ENCODE measurements around the gene HS3ST3A1.

Gene HS3ST3A1

DNA sequence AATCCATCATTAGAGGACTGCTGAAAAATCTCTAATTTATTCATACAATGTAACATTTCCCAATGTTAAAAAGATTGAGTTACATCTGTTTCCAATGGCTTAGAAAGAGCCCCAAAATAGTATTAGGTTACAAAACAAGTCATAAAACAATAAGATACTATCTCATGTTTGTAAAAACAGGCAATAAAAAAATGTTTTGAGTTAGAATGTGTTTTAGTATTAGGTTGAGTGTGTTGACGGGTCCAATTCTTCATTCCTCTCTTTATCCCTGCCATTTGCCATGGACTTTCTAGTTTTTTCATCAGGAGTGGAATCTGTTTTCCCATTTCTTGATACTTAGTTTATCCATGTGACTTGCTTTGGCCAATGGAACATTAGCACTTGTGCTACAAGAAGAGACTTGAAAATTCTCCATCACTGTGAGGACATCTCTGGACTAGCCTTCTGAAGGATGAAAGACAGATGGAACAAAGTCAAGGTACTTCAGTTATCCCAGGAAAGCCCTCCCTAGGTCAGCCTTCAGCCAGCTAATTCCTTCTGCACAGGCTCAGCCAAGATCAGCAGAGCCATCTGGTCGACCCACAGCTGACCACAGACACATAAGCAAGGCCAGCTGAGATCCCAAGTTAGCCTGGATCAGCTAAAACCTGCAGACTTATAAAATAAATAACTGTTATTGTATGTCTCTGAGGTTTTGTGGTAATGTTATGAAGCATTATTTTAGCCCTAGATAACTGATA is 83.3 kb downstream of the HS3ST3A1 start:
- Histone ChIP-seq H3K27me3 (ENCODE audit: control insufficient read depth, insufficient read depth, low read length) (no peaks in the 10 kb centered on the region), H3K9me3 (ENCODE audit: control insufficient read depth, low read length) (no peaks in the 10 kb centered on the region), H3K4me3 (ENCODE audit: low read depth, low read length) (no peak overlapping the region), H3K9ac (no peak overlapping the region), H3K36me3 (ENCODE audit: control insufficient read depth, insufficient read depth, low read length) (no peaks in the 10 kb centered on the region), H3K79me2 (no peaks in the 10 kb centered on the region), H2AFZ (no peak overlapping the region), H3K4me2 (ENCODE audit: low read length) (no peak overlapping the region), H3K4me1 (no peaks in the 10 kb centered on the region), H3K27ac (no peak overlapping the region)
- TF ChIP-seq CTCF (IDR thresholded peaks at IDR 0.05) = no peak

DNA sequence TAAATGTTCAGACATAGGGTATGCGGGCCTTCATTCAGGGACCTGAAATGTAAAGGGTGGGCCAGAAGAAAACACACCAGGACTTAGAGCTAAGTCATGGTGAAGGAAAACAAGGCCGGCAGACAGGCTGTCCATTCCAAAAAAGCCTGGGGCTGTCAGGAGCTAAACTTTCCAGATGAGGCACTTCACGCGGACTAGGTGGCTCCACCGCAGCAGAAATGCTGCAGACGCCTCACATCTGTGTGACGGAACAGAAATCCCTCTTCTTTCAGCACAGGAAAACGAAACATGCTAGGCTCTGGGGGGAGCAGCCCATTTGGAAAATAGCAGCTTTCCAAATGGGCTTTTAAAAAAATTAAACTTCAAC is 88.7 kb downstream of the HS3ST3A1 start:
- Histone ChIP-seq H3K9ac (no peak overlapping the region), H3K4me2 (ENCODE audit: low read length) (no peak overlapping the region), H3K4me3 (ENCODE audit: low read depth, low read length) (no peak overlapping the region)

GRCh38 chr17:13510062-13510461 is 91.7 kb downstream of the HS3ST3A1 start:
- H3K9ac ChIP-seq = no peak overlapping the region
- H3K27me3 ChIP-seq (ENCODE audit: control insufficient read depth, insufficient read depth, low read length) = no peaks in the 10 kb centered on the region
- no peaks in the 10 kb centered on the region for H3K9me3 ChIP-seq (ENCODE audit: control insufficient read depth, low read length)
- H3K4me2 ChIP-seq (ENCODE audit: low read length) = no peak overlapping the region
- H3K79me2 ChIP-seq = no peaks in the 10 kb centered on the region
- no peaks in the 10 kb centered on the region for H3K4me1 ChIP-seq
- no peaks in the 10 kb centered on the region for H3K36me3 ChIP-seq (ENCODE audit: control insufficient read depth, insufficient read depth, low read length)
- H2AFZ ChIP-seq = no peak overlapping the region
- no peak overlapping the region for H3K4me3 ChIP-seq (ENCODE audit: low read depth, low read length)
- no peak for TF ChIP-seq CTCF (IDR thresholded peaks at IDR 0.05)
- no peak overlapping the region for H3K27ac ChIP-seq

More for the DNA sequence above, 88.7 kb downstream of the HS3ST3A1 start:
- TF ChIP-seq CTCF (IDR thresholded peaks at IDR 0.05) = no peak
- Histone ChIP-seq H3K27ac (no peak overlapping the region), H3K27me3 (ENCODE audit: control insufficient read depth, insufficient read depth, low read length) (no peaks in the 10 kb centered on the region), H3K36me3 (ENCODE audit: control insufficient read depth, insufficient read depth, low read length) (no peaks in the 10 kb centered on the region), H3K79me2 (no peaks in the 10 kb centered on the region), H3K9me3 (ENCODE audit: control insufficient read depth, low read length) (no peaks in the 10 kb centered on the region), H2AFZ (no peak overlapping the region), H3K4me1 (no peaks in the 10 kb centered on the region)

- H3K4me2 ChIP-seq (ENCODE audit: low read length) = no peak overlapping the region
- H3K9ac ChIP-seq = no peak overlapping the region
- no peaks in the 10 kb centered on the region for H3K27me3 ChIP-seq (ENCODE audit: control insufficient read depth, insufficient read depth, low read length)
- no peak overlapping the region for H3K4me3 ChIP-seq (ENCODE audit: low read depth, low read length)
- H3K79me2 ChIP-seq = no peaks in the 10 kb centered on the region
- no peaks in the 10 kb centered on the region for H3K9me3 ChIP-seq (ENCODE audit: control insufficient read depth, low read length)
- no peak for TF ChIP-seq CTCF (IDR thresholded peaks at IDR 0.05)
- no peaks in the 10 kb centered on the region for H3K36me3 ChIP-seq (ENCODE audit: control insufficient read depth, insufficient read depth, low read length)
- no peaks in the 10 kb centered on the region for H3K4me1 ChIP-seq
- H3K27ac ChIP-seq = no peak overlapping the region
- H2AFZ ChIP-seq = no peak overlapping the region
These were observed 92.2 kb downstream of the HS3ST3A1 start for GRCh38 chr17:13509527-13509926.

GRCh38 chr17:13508896-13509295 is 92.8 kb downstream of the HS3ST3A1 start:
- H3K79me2 ChIP-seq = no peaks in the 10 kb centered on the region
- H3K27ac ChIP-seq = no peak overlapping the region
- H3K36me3 ChIP-seq (ENCODE audit: control insufficient read depth, insufficient read depth, low read length) = no peaks in the 10 kb centered on the region
- no peaks in the 10 kb centered on the region for H3K4me1 ChIP-seq
- H3K4me2 ChIP-seq (ENCODE audit: low read length) = no peak overlapping the region
- H2AFZ ChIP-seq = no peak overlapping the region
- TF ChIP-seq CTCF (IDR thresholded peaks at IDR 0.05) = no peak
- H3K4me3 ChIP-seq (ENCODE audit: low read depth, low read length) = no peak overlapping the region
- H3K9me3 ChIP-seq (ENCODE audit: control insufficient read depth, low read length) = no peaks in the 10 kb centered on the region
- no peak overlapping the region for H3K9ac ChIP-seq
- H3K27me3 ChIP-seq (ENCODE audit: control insufficient read depth, insufficient read depth, low read length) = no peaks in the 10 kb centered on the region
